ENCODE measurements around the gene ADAMTS7. TPM values are rescaled to one million over a fixed set of nuclear protein-coding genes. Genes with fewer than 3 reads are reported as not detected.
"Not testable (repeated sequence)": the region's sequence is repeated elsewhere in the genome, so short reads cannot be mapped to it uniquely, and the experiment has no call there.

ADAMTS7 gene
- polyA plus RNA-seq, 2 donors: 0.45 to 0.63 TPM

- no peaks in the 10 kb centered on the region for H3K4me1 ChIP-seq (ENCODE audit: control insufficient read depth in 2 of 2, insufficient read depth in 2 of 2, low read length in 1 of 2)
- H3K27ac ChIP-seq (ENCODE audit: low read depth in 2 of 2, low read length in 1 of 2): no peak overlapping the region
- no peaks in the 10 kb centered on the region for H3K36me3 ChIP-seq (ENCODE audit: control insufficient read depth in 2 of 2, insufficient read depth in 2 of 2, low read length in 1 of 2)
- no peak overlapping the region for H3K4me3 ChIP-seq (ENCODE audit: low read depth in 1 of 2, low read length in 2 of 2)
- no peaks in the 10 kb centered on the region for H3K27me3 ChIP-seq (ENCODE audit: control insufficient read depth in 1 of 2, insufficient read depth in 2 of 2, low read length in 2 of 2)
- WGBS, 2 donors: 71 to 72% methylated on average over 14 of the region's 14 CpGs
- H3K9me3 ChIP-seq (ENCODE audit: control insufficient read depth in 2 of 2, insufficient read depth in 1 of 2, low read depth in 1 of 2, low read length in 1 of 2): no peaks in the 10 kb centered on the region
Observed at GRCh38 chr15:78804391-78804792, 6.9 kb downstream of the ADAMTS7 start.

DNA sequence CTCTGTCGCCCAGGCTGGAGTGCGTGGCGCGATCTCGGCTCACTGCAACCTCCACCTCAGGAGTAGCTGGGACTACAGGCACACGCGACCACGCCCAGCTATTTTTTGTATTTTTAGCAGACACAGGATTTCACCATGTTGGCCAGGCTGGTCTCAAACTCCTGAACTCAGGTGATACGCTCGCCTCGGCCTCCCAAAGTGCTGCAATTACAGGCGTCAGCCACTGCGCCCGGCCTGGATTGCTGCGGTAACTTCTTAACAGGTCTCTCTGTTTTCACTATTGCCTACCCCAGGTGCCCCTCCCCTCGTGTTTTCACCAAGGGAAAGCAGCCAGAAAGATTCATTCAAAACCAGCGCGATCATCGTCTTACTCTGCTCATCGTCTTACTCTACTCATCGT lies 10.5 kb downstream of the ADAMTS7 start:
- Histone ChIP-seq H3K9me3 (ENCODE audit: control insufficient read depth in 2 of 2, insufficient read depth in 1 of 2, low read depth in 1 of 2, low read length in 1 of 2) (no peaks in the 10 kb centered on the region), H3K27me3 (ENCODE audit: control insufficient read depth in 1 of 2, insufficient read depth in 2 of 2, low read length in 2 of 2) (no peaks in the 10 kb centered on the region), H3K36me3 (ENCODE audit: control insufficient read depth in 2 of 2, insufficient read depth in 2 of 2, low read length in 1 of 2) (no peaks in the 10 kb centered on the region), H3K4me3 (ENCODE audit: low read depth in 1 of 2, low read length in 2 of 2) (no peak overlapping the region), H3K27ac (ENCODE audit: low read depth in 2 of 2, low read length in 1 of 2) (no peak overlapping the region), H3K4me1 (ENCODE audit: control insufficient read depth in 2 of 2, insufficient read depth in 2 of 2, low read length in 1 of 2) (no peaks in the 10 kb centered on the region)
- WGBS, 2 donors: 92 to 93% methylated on average over 21 of the region's 21 CpGs

DNA sequence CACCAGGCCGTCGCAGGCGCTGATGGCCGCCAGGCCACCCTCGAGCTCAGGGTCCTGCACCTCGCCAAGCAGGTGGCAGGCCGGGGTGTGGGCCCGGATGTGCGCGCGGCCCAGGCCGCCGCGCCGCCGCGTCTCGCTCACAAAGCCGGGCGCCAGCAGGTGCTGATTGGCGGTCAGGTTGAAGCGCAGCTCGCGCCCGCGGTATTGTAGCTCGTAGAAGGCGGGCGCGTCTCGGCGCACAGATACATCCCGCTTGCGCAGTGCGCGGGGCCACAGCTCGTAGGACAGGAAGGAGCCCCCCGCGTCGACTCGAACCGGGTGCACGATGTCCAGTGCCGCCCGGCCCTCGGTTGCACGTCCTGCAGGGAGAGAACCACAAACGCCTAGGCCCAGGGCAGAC lies 11.1 kb downstream of the ADAMTS7 start:
- no peaks in the 10 kb centered on the region for H3K4me1 ChIP-seq (ENCODE audit: control insufficient read depth in 2 of 2, insufficient read depth in 2 of 2, low read length in 1 of 2)
- no peaks in the 10 kb centered on the region for H3K36me3 ChIP-seq (ENCODE audit: control insufficient read depth in 2 of 2, insufficient read depth in 2 of 2, low read length in 1 of 2)
- H3K9me3 ChIP-seq (ENCODE audit: control insufficient read depth in 2 of 2, insufficient read depth in 1 of 2, low read depth in 1 of 2, low read length in 1 of 2): no peaks in the 10 kb centered on the region
- 88 to 92% methylated on average over 48 of the region's 48 CpGs for WGBS, 2 donors
- H3K27me3 ChIP-seq (ENCODE audit: control insufficient read depth in 1 of 2, insufficient read depth in 2 of 2, low read length in 2 of 2): no peaks in the 10 kb centered on the region
- H3K4me3 ChIP-seq (ENCODE audit: low read depth in 1 of 2, low read length in 2 of 2): no peak overlapping the region
- H3K27ac ChIP-seq (ENCODE audit: low read depth in 2 of 2, low read length in 1 of 2): no peak overlapping the region

- H3K4me3 ChIP-seq (ENCODE audit: low read depth in 1 of 2, low read length in 2 of 2); H3K36me3 ChIP-seq (ENCODE audit: control insufficient read depth in 2 of 2, insufficient read depth in 2 of 2, low read length in 1 of 2); H3K4me1 ChIP-seq (ENCODE audit: control insufficient read depth in 2 of 2, insufficient read depth in 2 of 2, low read length in 1 of 2); H3K27me3 ChIP-seq (ENCODE audit: control insufficient read depth in 1 of 2, insufficient read depth in 2 of 2, low read length in 2 of 2); H3K9me3 ChIP-seq (ENCODE audit: control insufficient read depth in 2 of 2, insufficient read depth in 1 of 2, low read depth in 1 of 2, low read length in 1 of 2); H3K27ac ChIP-seq (ENCODE audit: low read depth in 2 of 2, low read length in 1 of 2): not testable (repeated sequence)
- 71 to 73% methylated on average over 2 of the region's 7 CpGs for WGBS, 2 donors
Observed at GRCh38 chr15:78799102-78799501, 12.2 kb downstream of the ADAMTS7 start.

GRCh38 chr15:78798355-78798754 lies 12.9 kb downstream of the ADAMTS7 start:
- H3K27me3 ChIP-seq (ENCODE audit: control insufficient read depth in 1 of 2, insufficient read depth in 2 of 2, low read length in 2 of 2); H3K4me1 ChIP-seq (ENCODE audit: control insufficient read depth in 2 of 2, insufficient read depth in 2 of 2, low read length in 1 of 2); H3K4me3 ChIP-seq (ENCODE audit: low read depth in 1 of 2, low read length in 2 of 2); H3K36me3 ChIP-seq (ENCODE audit: control insufficient read depth in 2 of 2, insufficient read depth in 2 of 2, low read length in 1 of 2); H3K27ac ChIP-seq (ENCODE audit: low read depth in 2 of 2, low read length in 1 of 2); H3K9me3 ChIP-seq (ENCODE audit: control insufficient read depth in 2 of 2, insufficient read depth in 1 of 2, low read depth in 1 of 2, low read length in 1 of 2): not testable (repeated sequence)
- 48 to 59% methylated on average over 5 of the region's 5 CpGs for WGBS, 2 donors

- H3K9me3 ChIP-seq (ENCODE audit: control insufficient read depth in 2 of 2, insufficient read depth in 1 of 2, low read depth in 1 of 2, low read length in 1 of 2): no peaks in the 10 kb centered on the region
- 84% methylated on average over 13 of the region's 13 CpGs for WGBS, 2 donors
- no peaks in the 10 kb centered on the region for H3K36me3 ChIP-seq (ENCODE audit: control insufficient read depth in 2 of 2, insufficient read depth in 2 of 2, low read length in 1 of 2)
- no peaks in the 10 kb centered on the region for H3K4me1 ChIP-seq (ENCODE audit: control insufficient read depth in 2 of 2, insufficient read depth in 2 of 2, low read length in 1 of 2)
- H3K4me3 ChIP-seq (ENCODE audit: low read depth in 1 of 2, low read length in 2 of 2): no peak overlapping the region
- H3K27ac ChIP-seq (ENCODE audit: low read depth in 2 of 2, low read length in 1 of 2): no peak overlapping the region
- no peaks in the 10 kb centered on the region for H3K27me3 ChIP-seq (ENCODE audit: control insufficient read depth in 1 of 2, insufficient read depth in 2 of 2, low read length in 2 of 2)
Observed at GRCh38 chr15:78797951-78798350, 13.3 kb downstream of the ADAMTS7 start.

- Histone ChIP-seq H3K4me1 (ENCODE audit: control insufficient read depth in 2 of 2, insufficient read depth in 2 of 2, low read length in 1 of 2) (no peaks in the 10 kb centered on the region), H3K36me3 (ENCODE audit: control insufficient read depth in 2 of 2, insufficient read depth in 2 of 2, low read length in 1 of 2) (no peaks in the 10 kb centered on the region), H3K9me3 (ENCODE audit: control insufficient read depth in 2 of 2, insufficient read depth in 1 of 2, low read depth in 1 of 2, low read length in 1 of 2) (no peaks in the 10 kb centered on the region), H3K4me3 (ENCODE audit: low read depth in 1 of 2, low read length in 2 of 2) (no peak overlapping the region), H3K27me3 (ENCODE audit: control insufficient read depth in 1 of 2, insufficient read depth in 2 of 2, low read length in 2 of 2) (no peaks in the 10 kb centered on the region), H3K27ac (ENCODE audit: low read depth in 2 of 2, low read length in 1 of 2) (no peak overlapping the region)
- WGBS, 2 donors: 96% methylated on average over 15 of the region's 15 CpGs
Observed at GRCh38 chr15:78796510-78796909, 14.8 kb downstream of the ADAMTS7 start.

- Histone ChIP-seq H3K4me3 (ENCODE audit: low read depth in 1 of 2, low read length in 2 of 2) (no peak overlapping the region), H3K27me3 (ENCODE audit: control insufficient read depth in 1 of 2, insufficient read depth in 2 of 2, low read length in 2 of 2) (no peaks in the 10 kb centered on the region), H3K27ac (ENCODE audit: low read depth in 2 of 2, low read length in 1 of 2) (no peak overlapping the region), H3K9me3 (ENCODE audit: control insufficient read depth in 2 of 2, insufficient read depth in 1 of 2, low read depth in 1 of 2, low read length in 1 of 2) (no peaks in the 10 kb centered on the region), H3K36me3 (ENCODE audit: control insufficient read depth in 2 of 2, insufficient read depth in 2 of 2, low read length in 1 of 2) (no peaks in the 10 kb centered on the region), H3K4me1 (ENCODE audit: control insufficient read depth in 2 of 2, insufficient read depth in 2 of 2, low read length in 1 of 2) (no peaks in the 10 kb centered on the region)
Observed at GRCh38 chr15:78795043-78795442, 16.2 kb downstream of the ADAMTS7 start.

- not testable (repeated sequence) for H3K27ac ChIP-seq (ENCODE audit: low read depth in 2 of 2, low read length in 1 of 2); H3K4me3 ChIP-seq (ENCODE audit: low read depth in 1 of 2, low read length in 2 of 2)
- 90 to 91% methylated on average over 4 of the region's 4 CpGs for WGBS, 2 donors
Observed at GRCh38 chr15:78794446-78794845, 16.8 kb downstream of the ADAMTS7 start.

DNA sequence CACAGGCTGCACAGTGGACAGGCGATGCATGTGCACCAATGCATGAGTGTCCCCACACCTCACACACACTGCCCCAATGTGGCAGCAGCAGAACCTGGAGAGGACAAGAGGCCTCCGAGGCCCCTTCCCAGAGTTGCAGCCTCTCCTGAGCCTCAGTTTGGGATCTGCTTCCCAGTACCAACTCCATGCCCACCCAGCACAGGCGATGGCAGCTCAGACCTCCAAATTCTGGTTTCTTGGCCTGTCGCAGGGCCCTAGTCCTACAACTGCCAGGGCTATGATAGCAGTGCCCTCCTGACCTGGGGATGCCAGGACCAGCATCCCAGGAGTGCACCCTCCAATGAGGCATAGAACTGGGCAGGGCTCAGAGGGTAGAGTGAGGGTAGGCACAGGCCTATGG lies 19.9 kb downstream of the ADAMTS7 start:
- Histone ChIP-seq H3K4me3 (ENCODE audit: low read depth in 1 of 2, low read length in 2 of 2) (no peak overlapping the region), H3K36me3 (ENCODE audit: control insufficient read depth in 2 of 2, insufficient read depth in 2 of 2, low read length in 1 of 2) (no peaks in the 10 kb centered on the region), H3K27ac (ENCODE audit: low read depth in 2 of 2, low read length in 1 of 2) (no peak overlapping the region), H3K27me3 (ENCODE audit: control insufficient read depth in 1 of 2, insufficient read depth in 2 of 2, low read length in 2 of 2) (no peaks in the 10 kb centered on the region), H3K9me3 (ENCODE audit: control insufficient read depth in 2 of 2, insufficient read depth in 1 of 2, low read depth in 1 of 2, low read length in 1 of 2) (peaks cover 0 to 2% of the 10 kb centered on the region in 2 donors), H3K4me1 (ENCODE audit: control insufficient read depth in 2 of 2, insufficient read depth in 2 of 2, low read length in 1 of 2) (no peaks in the 10 kb centered on the region)
- WGBS, 2 donors: 90 to 96% methylated on average over 4 of the region's 4 CpGs

More at GRCh38 chr15:78794446-78794845, 16.8 kb downstream of the ADAMTS7 start:
- not testable (repeated sequence) for H3K9me3 ChIP-seq (ENCODE audit: control insufficient read depth in 2 of 2, insufficient read depth in 1 of 2, low read depth in 1 of 2, low read length in 1 of 2); H3K27me3 ChIP-seq (ENCODE audit: control insufficient read depth in 1 of 2, insufficient read depth in 2 of 2, low read length in 2 of 2); H3K4me1 ChIP-seq (ENCODE audit: control insufficient read depth in 2 of 2, insufficient read depth in 2 of 2, low read length in 1 of 2); H3K36me3 ChIP-seq (ENCODE audit: control insufficient read depth in 2 of 2, insufficient read depth in 2 of 2, low read length in 1 of 2)
